MCF 10A (cell line): ENCODE measurements around the gene ASIC3. TPM values are rescaled to one million over a fixed set of nuclear protein-coding genes. Genes with fewer than 3 reads are reported as not detected.

Experiments
- BruUV-seq: library from RNA; stranded (reverse); fragments of 400-500 nt; replicated peaks from 2 replicates; lab custom pipeline; 2021; lab: Mats Ljungman, UMichigan
- CTCF ChIA-PET: fragments of 300-600 bp; sonication (Branson Sonifier 250); formaldehyde crosslinking; extraction: SDS; loops from one replicate; lab custom pipeline; 2021; ENCODE audit warnings: antibody characterized with exemption, inconsistent platforms; lab: Yijun Ruan, JAX
- POLR2A ChIA-PET: fragments of 300-600, 350-650 bp; sonication (Branson Sonifier 250); formaldehyde crosslinking; extraction: SDS; loops from one replicate; lab custom pipeline; 2020; ENCODE audit warnings: antibody characterized with exemption, inconsistent platforms; lab: Yijun Ruan, JAX
- DNase-seq: peaks from one replicate; pipeline ENCODE4 v3.0.0-alpha.2; 2018; ENCODE audit not compliant: unreplicated experiment
- H3K27ac Mint-ChIP-seq: one replicate; pipeline ENCODE4 v1.8.0; 2022; ENCODE audit warnings: mild to moderate bottlenecking, low read depth, mixed read lengths; ENCODE audit not compliant: unreplicated experiment
- H3K27me3 Mint-ChIP-seq: one replicate; pipeline ENCODE4 v1.8.0; 2022; ENCODE audit warnings: mixed read lengths; ENCODE audit not compliant: insufficient read depth, unreplicated experiment
- H3K36me3 Mint-ChIP-seq: one replicate; pipeline ENCODE4 v1.8.0; 2022; ENCODE audit warnings: mild to moderate bottlenecking, moderate library complexity, mixed read lengths; ENCODE audit not compliant: insufficient read depth, unreplicated experiment
- H3K4me1 Mint-ChIP-seq: one replicate; pipeline ENCODE4 v1.8.0; 2022; ENCODE audit warnings: mixed read lengths; ENCODE audit not compliant: insufficient read depth, unreplicated experiment
- H3K4me3 Mint-ChIP-seq: one replicate; pipeline ENCODE4 v1.8.0; 2022; ENCODE audit warnings: mild to moderate bottlenecking, moderate library complexity, mixed read lengths; ENCODE audit not compliant: unreplicated experiment
- H3K9me3 Mint-ChIP-seq: one replicate; pipeline ENCODE4 v1.8.0; 2022; ENCODE audit warnings: mixed read lengths; ENCODE audit not compliant: unreplicated experiment
- intact Hi-C: fragments of 100-400 bp; cut with micrococcal nuclease; formaldehyde crosslinking; loops from 2 replicates; pipeline ENCODE4 v1.14.1; 2022
- total RNA-seq: library from RNA; stranded (reverse); gene quantifications from 2 replicates; pipeline ENCODE4 v1.2.3, GENCODE V29; 2022
- TF ChIP-seq, protein P1 (sequence below): fragments of 200-600 bp; IDR thresholded peaks from one replicate; pipeline ENCODE4 v1.8.0; 2022; ENCODE audit warnings: antibody characterized with exemption, mild to moderate bottlenecking; ENCODE audit not compliant: unreplicated experiment

The ASIC3 gene
- total RNA-seq, 1 experiment from 2014 or later, result 3.9 TPM

DNA sequence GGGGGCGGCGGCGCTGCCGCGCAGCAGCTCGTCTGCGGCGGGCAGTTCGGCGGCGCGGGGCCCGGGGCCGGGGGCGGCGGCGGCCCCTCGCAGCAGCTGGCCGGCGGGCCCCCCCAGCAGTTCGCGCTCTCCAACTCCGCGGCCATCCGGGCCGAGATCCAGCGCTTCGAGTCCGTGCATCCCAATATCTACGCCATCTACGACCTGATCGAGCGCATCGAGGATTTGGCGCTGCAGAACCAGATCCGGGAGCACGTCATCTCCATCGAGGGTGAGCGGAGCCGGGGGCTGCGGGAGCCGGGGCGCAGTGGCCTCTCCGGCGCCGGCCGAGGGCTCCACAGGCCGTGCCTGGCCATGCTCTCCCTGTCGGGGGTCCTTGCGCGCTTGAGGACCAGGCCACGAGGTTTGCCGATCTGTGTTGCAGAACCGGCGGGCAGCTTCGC lies 38.5 kb downstream of the ASIC3 start:
- TF ChIP-seq, protein P1, sequence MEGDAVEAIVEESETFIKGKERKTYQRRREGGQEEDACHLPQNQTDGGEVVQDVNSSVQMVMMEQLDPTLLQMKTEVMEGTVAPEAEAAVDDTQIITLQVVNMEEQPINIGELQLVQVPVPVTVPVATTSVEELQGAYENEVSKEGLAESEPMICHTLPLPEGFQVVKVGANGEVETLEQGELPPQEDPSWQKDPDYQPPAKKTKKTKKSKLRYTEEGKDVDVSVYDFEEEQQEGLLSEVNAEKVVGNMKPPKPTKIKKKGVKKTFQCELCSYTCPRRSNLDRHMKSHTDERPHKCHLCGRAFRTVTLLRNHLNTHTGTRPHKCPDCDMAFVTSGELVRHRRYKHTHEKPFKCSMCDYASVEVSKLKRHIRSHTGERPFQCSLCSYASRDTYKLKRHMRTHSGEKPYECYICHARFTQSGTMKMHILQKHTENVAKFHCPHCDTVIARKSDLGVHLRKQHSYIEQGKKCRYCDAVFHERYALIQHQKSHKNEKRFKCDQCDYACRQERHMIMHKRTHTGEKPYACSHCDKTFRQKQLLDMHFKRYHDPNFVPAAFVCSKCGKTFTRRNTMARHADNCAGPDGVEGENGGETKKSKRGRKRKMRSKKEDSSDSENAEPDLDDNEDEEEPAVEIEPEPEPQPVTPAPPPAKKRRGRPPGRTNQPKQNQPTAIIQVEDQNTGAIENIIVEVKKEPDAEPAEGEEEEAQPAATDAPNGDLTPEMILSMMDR, result no peak
- BruUV-seq, result no TSS peak
- ChIA-PET CTCF (interaction anchor here (15.0 kb wide), 1 partner anchor 23 kb away, joined by 315 read pairs; no protein-coding TSS in a partner anchor), POLR2A (interaction anchor here (1.8 to 10.0 kb wide), 4 partner anchors 24 to 58 kb away, joined by 9 to 151 read pairs (median 71); partner anchors contain the start of genes ABCB8, CDK5 and SLC4A2)
- Mint-ChIP-seq H3K36me3 (peaks cover 20% of the 10 kb centered on the region), H3K27me3 (no peaks in the 10 kb centered on the region), H3K4me1 (peaks cover 42% of the 10 kb centered on the region), H3K9me3 (no peaks in the 10 kb centered on the region), H3K27ac (no peak overlapping the region), H3K4me3 (peak overlapping the region; percentile 77)
- intact Hi-C loops, result loop anchor here (1.0 kb wide), 1 partner anchor 29 kb away; no protein-coding TSS in a partner anchor
- peak; percentile 45 for DNase-seq

DNA sequence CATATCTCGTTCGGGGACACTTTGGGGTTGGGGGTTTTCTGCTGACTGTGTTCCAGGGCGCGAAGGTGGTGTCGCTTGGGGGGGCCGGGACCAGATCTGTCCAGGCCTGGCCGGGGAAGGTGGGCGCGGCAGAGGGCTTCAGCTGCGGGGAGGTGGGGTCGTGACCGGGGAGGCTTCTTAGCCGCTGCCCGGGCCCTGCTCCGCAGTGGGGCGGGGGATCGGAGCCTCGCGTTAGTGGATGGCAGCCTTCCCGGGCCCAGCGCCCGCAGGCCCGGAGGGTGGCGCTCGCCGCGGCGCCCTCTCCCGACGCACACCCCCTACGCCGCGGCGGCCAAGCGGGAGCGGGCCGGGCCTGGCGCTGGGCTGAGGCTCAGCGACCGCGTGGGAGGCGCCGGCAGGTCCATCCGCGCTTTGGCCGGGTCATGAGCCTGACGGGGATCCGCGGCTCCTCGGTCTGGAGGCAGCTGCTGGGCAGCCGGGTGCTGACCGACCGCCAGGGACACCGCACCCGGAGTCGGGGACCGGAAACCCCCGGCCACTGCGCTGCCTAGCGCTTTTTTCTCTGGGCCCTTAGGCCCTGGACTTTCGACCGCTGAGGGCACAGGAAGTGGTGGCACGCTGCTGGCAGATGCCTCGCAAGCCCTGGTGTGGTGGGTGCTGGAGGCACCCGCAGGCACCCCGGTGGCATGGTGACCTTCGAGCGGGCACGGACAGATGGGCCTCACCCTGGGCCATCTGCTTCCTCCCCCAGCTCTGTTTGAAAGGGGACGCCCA lies 39.1 kb downstream of the ASIC3 start:
- ChIA-PET POLR2A (interaction anchor here (0.9 to 10.0 kb wide), 7 partner anchors 18 to 719 kb away, joined by 3 to 151 read pairs (median 9); partner anchors contain the start of genes ABCB8, ABCF2, CDK5 and REPIN1), CTCF (interaction anchor here (0.6 to 15.0 kb wide), 7 partner anchors 12 to 189 kb away, joined by 3 to 315 read pairs (median 4); no protein-coding TSS in a partner anchor)
- peak; percentile 59 for DNase-seq
- H3K27ac Mint-ChIP-seq, result peak overlapping the region; percentile 88
- H3K4me3 Mint-ChIP-seq, result peak overlapping the region; percentile 77
- H3K27me3 Mint-ChIP-seq, result no peaks in the 10 kb centered on the region
- H3K9me3 Mint-ChIP-seq, result no peaks in the 10 kb centered on the region
- peaks cover 18% of the 10 kb centered on the region for H3K36me3 Mint-ChIP-seq
- TF ChIP-seq, protein P1, result peak; percentile 24
- intact Hi-C loops, result loop anchor here (1.0 to 2.0 kb wide), 3 partner anchors 24 to 59 kb away; partner anchors contain the start of gene ABCB8
- H3K4me1 Mint-ChIP-seq, result peaks cover 41% of the 10 kb centered on the region
- BruUV-seq, result no TSS peak

DNA sequence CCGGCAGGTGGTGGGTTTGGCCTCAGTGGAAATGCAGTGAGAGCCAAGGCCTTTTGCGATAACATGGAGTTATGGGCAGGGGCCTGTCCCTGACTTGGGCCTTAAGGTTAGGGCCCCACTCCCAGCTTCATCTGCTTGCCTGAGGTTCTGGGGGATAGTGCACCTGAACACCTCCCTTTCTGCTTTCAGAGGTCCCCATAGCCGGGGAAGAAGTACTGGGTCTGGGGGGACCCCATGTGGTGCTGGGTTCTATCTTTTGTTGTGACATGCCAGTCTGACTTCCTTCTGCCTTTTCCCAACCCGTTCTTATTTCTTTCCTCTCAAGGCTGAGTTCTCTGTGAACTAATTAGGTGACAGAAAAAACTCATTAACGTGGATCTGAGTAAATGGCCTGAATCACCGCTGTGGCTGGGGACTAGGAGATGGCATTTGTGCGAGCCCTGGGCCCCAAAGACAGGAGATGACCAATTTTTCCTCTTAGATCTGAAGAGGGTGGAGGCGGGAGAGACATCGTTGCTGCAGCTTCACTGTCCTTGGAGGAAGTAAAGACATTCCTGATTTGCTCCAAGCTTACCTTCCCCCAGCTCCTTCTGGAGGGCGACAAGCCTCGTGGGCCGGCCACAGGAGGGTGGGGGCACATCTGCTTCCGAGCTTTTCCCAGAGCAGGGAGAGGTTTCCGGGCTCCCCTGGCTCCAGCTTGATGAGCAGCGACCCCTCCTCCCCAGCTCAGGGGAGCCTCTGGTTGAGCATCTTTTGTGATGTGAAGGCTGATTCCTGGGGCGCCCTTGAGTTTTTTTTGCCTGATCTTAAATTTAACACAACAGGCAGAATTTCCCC lies 39.9 kb downstream of the ASIC3 start:
- Mint-ChIP-seq H3K4me3 (peak overlapping the region; percentile 77), H3K4me1 (peaks cover 34% of the 10 kb centered on the region), H3K36me3 (peaks cover 11% of the 10 kb centered on the region), H3K27ac (peak overlapping the region; percentile 88), H3K9me3 (no peaks in the 10 kb centered on the region), H3K27me3 (no peaks in the 10 kb centered on the region)
- DNase-seq, result peak; percentile 36
- TF ChIP-seq, protein P1, result no peak
- intact Hi-C loops, result loop anchor here (1.0 to 2.0 kb wide), 2 partner anchors 23 to 59 kb away; partner anchors contain the start of gene ABCB8
- ChIA-PET CTCF (interaction anchor here (0.6 to 15.0 kb wide), 9 partner anchors 9 to 190 kb away, joined by 3 to 315 read pairs (median 3); no protein-coding TSS in a partner anchor), POLR2A (interaction anchor here (0.7 to 10.0 kb wide), 8 partner anchors 17 to 1950 kb away, joined by 3 to 151 read pairs (median 8); partner anchors contain the start of genes ABCB8, ABCF2, CDK5 and REPIN1)
- TSS peak; percentile 53 for BruUV-seq
